Esophagus squamous epithelium (tissue), 5 donors: Measurements from ENCODE around the gene CHMP4A. TPM values are rescaled to one million over a fixed set of nuclear protein-coding genes. Genes with fewer than 3 reads are reported as not detected.
"Not testable (repeated sequence)": the region's sequence is repeated elsewhere in the genome, so short reads cannot be mapped to it uniquely, and the experiment has no call there.

Experiments used
- DNase-seq: peaks from one replicate; lab custom pipeline; 2025; lab: John Stamatoyannopoulos, UW
- H3K27ac ChIP-seq, 4 donors: fragments of 200-600 bp; sonication (generic); one replicate each; pipeline ENCODE4 v1.5.1; 2016 to 2019; ENCODE audit warnings: mild to moderate bottlenecking in 1 of 4
- H3K27me3 ChIP-seq, 4 donors: fragments of 200-600 bp; sonication (generic); 1 replicate in 3 of 4; 2 replicates in 1 of 4; pipeline versions ENCODE4 v1.5.1 to v1.6.0; 2017 to 2021; ENCODE audit warnings: antibody characterized with exemption in 1 of 4
- H3K36me3 ChIP-seq, 3 donors: fragments of 200-600 bp; sonication (generic); one replicate each; pipeline ENCODE4 v1.5.1; 2016 to 2019
- H3K4me1 ChIP-seq, 3 donors: fragments of 200-600 bp; sonication (generic); one replicate each; pipeline ENCODE4 v1.5.1; 2017 to 2019
- H3K4me3 ChIP-seq, 4 donors: fragments of 200-600 bp; sonication (generic); 1 replicate in 3 of 4; 2 replicates in 1 of 4; pipeline ENCODE4 v1.5.1; 2016 to 2019; ENCODE audit warnings: mild to moderate bottlenecking in 2 of 4, moderate library complexity in 1 of 4
- H3K9me3 ChIP-seq, 3 donors: fragments of 200-600 bp; sonication (generic); one replicate each; pipeline ENCODE4 v1.5.1; 2016 to 2019
- POLR2A ChIP-seq, 4 donors: fragments of 450-650 bp; IDR thresholded peaks; one replicate each; pipeline ENCODE4 v1.6.1; 2017; ENCODE audit warnings: antibody characterized with exemption in 4 of 4, mild to moderate bottlenecking in 4 of 4, moderate library complexity in 3 of 4
- WGBS, 2 donors: methylation state at CpG; one replicate each; pipeline ENCODE4 v1.1.5; 2018; 5-methylcytosine and 5-hydroxymethylcytosine counted together
- intact Hi-C: fragments of 100-400 bp; cut with DNase I; formaldehyde crosslinking; loops from one replicate; pipeline ENCODE4 v1.15.0; 2022
- total RNA-seq, 4 donors: library from RNA; depleted of rRNA; stranded (reverse); fragments of >200 nt; gene quantifications; one replicate each; pipeline ENCODE4 v1.1.0, GENCODE V29; 2016
- TF ChIP-seq, protein P1 (sequence below), 6 experiments: fragments of 450-650 bp in 4 of 6; fragments of 200-600 bp in 2 of 6; sonication (generic) in 2 of 6; IDR thresholded peaks; one replicate each; pipeline ENCODE4 v1.5.1; 2016 to 2019; ENCODE audit warnings: antibody characterized with exemption in 6 of 6, mild to moderate bottlenecking in 4 of 6, moderate library complexity in 4 of 6
- donor health status: DM: yes; HTN: yes; CAD: no.

Gene CHMP4A
- total RNA-seq, 4 donors from 2014 or later: 23.6 to 80.7 (median 62.8) TPM

DNA sequence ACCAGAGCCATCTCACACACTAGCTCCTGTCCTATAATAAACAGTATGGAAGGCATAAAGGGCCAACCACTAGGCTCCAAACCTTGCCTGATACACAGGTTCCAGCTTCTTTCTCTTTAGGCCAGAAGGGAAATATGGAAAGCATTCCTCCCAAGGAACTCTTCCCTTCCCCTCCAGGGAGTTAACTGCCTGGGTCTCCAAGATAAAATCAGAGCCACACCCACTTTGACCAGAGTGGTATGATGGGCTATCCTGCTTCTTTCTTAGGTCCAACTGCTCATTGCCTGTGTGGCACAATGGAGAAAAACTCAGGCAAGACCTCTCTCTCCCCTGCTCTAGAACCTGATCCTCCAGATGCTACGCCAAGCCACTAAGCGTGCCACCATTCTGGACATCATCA, 5.7 kb downstream of the CHMP4A start:
- Histone ChIP-seq H3K4me1 (peaks cover 0 to 17% (median 5%) of the 10 kb centered on the region in 3 donors), H3K4me3 (no peak overlapping the region), H3K27ac (no peak overlapping the region), H3K27me3 (no peaks in the 10 kb centered on the region), H3K9me3 (no peaks in the 10 kb centered on the region), H3K36me3 (peaks cover 4 to 87% (median 19%) of the 10 kb centered on the region in 3 donors)
- intact Hi-C loops: no loop called here
- DNase-seq: no peak
- WGBS, 2 donors: 89 to 100% methylated on average over 1 to 2 of the region's 2 CpGs
- TF ChIP-seq POLR2A (IDR thresholded peaks at IDR 0.05): no peak
- TF ChIP-seq, protein P1, sequence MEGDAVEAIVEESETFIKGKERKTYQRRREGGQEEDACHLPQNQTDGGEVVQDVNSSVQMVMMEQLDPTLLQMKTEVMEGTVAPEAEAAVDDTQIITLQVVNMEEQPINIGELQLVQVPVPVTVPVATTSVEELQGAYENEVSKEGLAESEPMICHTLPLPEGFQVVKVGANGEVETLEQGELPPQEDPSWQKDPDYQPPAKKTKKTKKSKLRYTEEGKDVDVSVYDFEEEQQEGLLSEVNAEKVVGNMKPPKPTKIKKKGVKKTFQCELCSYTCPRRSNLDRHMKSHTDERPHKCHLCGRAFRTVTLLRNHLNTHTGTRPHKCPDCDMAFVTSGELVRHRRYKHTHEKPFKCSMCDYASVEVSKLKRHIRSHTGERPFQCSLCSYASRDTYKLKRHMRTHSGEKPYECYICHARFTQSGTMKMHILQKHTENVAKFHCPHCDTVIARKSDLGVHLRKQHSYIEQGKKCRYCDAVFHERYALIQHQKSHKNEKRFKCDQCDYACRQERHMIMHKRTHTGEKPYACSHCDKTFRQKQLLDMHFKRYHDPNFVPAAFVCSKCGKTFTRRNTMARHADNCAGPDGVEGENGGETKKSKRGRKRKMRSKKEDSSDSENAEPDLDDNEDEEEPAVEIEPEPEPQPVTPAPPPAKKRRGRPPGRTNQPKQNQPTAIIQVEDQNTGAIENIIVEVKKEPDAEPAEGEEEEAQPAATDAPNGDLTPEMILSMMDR (IDR thresholded peaks at IDR 0.05): no peak

DNA sequence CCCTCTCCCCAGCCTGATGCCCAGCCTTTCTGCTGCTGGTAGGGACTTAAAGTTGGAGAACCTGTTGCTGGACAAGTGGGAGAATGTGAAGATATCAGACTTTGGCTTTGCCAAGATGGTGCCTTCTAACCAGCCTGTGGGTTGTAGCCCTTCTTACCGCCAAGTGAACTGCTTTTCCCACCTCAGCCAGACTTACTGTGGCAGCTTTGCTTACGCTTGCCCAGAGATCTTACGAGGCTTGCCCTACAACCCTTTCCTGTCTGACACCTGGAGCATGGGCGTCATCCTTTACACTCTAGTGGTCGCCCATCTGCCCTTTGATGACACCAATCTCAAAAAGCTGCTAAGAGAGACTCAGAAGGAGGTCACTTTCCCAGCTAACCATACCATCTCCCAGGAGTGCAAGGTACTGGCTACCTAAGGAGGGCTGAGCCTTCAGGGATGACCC, 6.2 kb downstream of the CHMP4A start:
- Histone ChIP-seq H3K4me3 (no peak overlapping the region), H3K36me3 (peaks cover 4 to 92% (median 19%) of the 10 kb centered on the region in 3 donors), H3K27ac (no peak overlapping the region), H3K9me3 (no peaks in the 10 kb centered on the region), H3K27me3 (no peaks in the 10 kb centered on the region), H3K4me1 (peaks cover 0 to 12% (median 1%) of the 10 kb centered on the region in 3 donors)
- no peak for DNase-seq
- TF ChIP-seq, protein P1 (IDR thresholded peaks at IDR 0.05): no peak
- TF ChIP-seq POLR2A (IDR thresholded peaks at IDR 0.05): no peak
- intact Hi-C loops: no loop called here
- WGBS, 2 donors: 95 to 100% methylated on average over 3 to 4 of the region's 5 CpGs

DNA sequence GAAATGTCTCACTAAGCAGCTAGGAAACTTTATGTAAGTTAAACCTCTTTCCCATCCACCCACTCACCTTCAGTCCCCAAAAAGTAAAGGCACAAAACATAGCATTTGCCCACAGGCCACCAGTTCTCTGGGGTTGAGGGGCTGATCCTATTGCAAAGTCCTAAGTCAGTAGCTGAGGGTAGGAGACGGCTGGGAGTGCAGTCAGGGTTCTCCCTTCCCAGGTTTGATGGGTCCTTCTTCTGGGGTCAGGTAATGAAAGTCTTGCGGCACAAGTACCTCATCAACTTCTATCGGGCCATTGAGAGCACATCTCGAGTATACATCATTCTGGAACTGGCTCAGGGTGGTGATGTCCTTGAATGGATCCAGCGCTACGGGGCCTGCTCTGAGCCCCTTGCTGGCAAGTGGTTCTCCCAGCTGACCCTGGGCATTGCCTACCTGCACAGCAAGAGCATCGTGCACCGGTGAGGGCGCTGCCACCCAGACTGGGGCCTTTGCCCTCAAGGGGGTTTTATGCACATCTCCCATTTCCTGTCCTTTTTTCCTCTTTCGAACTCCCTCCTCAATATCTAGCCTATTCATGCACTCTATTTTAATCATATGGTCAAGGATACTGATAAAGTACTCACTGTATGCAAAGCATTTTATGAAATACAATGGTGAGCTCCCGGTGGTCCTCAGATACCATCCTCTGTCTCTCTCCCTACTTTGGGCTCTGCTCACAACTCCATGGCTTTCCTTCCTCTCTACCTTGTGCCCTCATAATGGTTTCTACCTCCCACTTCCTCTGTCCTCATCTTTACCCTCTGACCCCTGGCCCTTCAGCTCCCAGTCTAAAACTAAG, 6.8 kb downstream of the CHMP4A start:
- H3K9me3 ChIP-seq: no peaks in the 10 kb centered on the region
- no peaks in the 10 kb centered on the region for H3K27me3 ChIP-seq
- no peak overlapping the region for H3K4me3 ChIP-seq
- no peak overlapping the region for H3K27ac ChIP-seq
- H3K36me3 ChIP-seq: peaks cover 4 to 96% (median 19%) of the 10 kb centered on the region in 3 donors
- no peak for TF ChIP-seq POLR2A (IDR thresholded peaks at IDR 0.05)
- TF ChIP-seq, protein P1 (IDR thresholded peaks at IDR 0.05): no peak
- intact Hi-C loops: no loop called here
- no peak for DNase-seq
- peaks cover 0 to 9% (median 0%) of the 10 kb centered on the region in 3 donors for H3K4me1 ChIP-seq
- 93 to 97% methylated on average over 8 of the region's 11 CpGs for WGBS, 2 donors

DNA sequence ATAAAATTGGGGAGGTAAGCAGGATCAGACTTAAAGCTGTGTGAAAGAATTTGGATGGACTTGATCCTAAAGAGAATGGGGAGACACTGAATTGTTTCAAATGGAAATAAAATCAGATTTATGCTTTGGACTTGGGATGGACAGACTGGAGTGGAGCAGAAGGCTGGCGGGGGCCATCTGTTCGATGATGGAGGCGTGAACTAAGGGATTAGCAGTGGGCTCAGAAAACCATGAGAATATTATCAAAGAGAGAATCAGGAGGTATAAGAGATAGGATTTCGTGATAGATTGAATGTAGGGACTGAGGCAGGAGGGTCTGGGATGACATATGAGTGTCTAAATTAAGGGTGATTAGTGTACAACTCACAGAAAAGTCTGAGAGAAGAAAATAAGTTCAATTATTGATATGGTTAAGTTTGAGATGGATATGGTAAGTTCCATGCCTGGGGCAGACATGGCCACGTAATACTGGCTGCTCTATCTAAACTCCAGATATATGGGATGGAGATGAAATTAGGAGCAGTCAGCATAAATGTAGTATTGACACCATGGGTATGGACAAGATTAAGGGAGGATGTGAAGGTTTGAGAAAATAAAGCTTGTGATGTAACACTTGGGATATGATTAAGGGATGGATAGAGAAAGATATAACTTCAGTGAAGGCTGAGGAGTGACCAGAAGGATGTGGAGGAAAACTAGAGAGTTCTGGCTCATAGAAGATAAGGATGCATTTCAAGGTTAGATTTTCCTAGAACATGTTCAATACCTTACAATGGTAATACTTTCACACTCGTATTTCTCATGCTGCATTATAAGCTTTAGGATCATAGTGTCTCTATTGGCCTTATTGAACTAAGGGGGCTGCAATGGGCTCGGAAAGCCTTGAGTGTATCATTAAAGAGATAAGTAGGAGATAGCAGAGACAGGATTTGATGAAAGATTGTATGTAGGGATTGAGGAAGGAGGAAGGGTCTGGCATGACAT, 8.8 kb downstream of the CHMP4A start:
- 92 to 93% methylated on average over 7 of the region's 7 CpGs for WGBS, 2 donors
- TF ChIP-seq, protein P1 (IDR thresholded peaks at IDR 0.05): no peak
- TF ChIP-seq POLR2A (IDR thresholded peaks at IDR 0.05): no peak
- no peaks in the 10 kb centered on the region for H3K27me3 ChIP-seq
- DNase-seq: no peak
- no peak overlapping the region for H3K27ac ChIP-seq
- no peak overlapping the region for H3K4me3 ChIP-seq
- intact Hi-C loops: no loop called here
- peaks cover 0 to 96% (median 10%) of the 10 kb centered on the region in 3 donors for H3K36me3 ChIP-seq
- H3K4me1 ChIP-seq: peaks cover 0 to 9% (median 0%) of the 10 kb centered on the region in 3 donors
- H3K9me3 ChIP-seq: no peaks in the 10 kb centered on the region

DNA sequence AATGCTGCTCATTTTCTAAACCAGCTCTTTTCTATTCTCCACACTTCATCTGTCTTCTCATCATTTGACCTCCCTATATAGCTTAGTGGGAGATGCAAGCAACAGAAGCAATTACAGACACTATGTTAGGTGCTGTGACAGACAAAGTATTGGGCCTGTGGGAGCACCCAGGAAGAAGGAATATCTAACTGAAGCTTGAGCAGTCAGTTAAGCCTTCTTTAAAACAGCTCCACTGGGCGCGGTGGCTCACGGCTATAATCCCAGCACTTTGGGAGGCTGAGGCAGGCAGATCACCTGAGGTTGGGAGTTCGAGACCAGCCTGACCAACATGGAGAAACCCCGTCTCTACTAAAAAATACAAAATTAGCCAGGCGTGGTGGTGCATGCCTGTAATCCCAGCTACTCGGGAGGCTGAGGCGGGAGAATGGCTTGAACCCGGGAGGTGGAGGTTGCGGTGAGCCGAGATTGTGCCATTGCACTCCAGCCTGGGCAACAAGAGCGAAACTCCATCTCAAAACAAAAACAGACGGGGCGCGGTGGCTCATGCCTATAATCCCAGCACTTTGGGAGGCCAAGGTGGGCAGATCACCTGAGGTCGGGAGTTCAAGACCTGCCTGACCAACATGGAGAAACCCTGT, 9.9 kb downstream of the CHMP4A start:
- H3K4me3 ChIP-seq, H3K27ac ChIP-seq, H3K9me3 ChIP-seq, DNase-seq, H3K27me3 ChIP-seq, intact Hi-C loops: not testable (repeated sequence)
- WGBS, 2 donors: 89 to 92% methylated on average over 14 to 16 of the region's 16 CpGs
- H3K4me1 ChIP-seq: peaks cover 0 to 18% (median 0%) of the 10 kb centered on the region in 3 donors
- H3K36me3 ChIP-seq: peaks cover 0 to 94% (median 10%) of the 10 kb centered on the region in 3 donors

DNA sequence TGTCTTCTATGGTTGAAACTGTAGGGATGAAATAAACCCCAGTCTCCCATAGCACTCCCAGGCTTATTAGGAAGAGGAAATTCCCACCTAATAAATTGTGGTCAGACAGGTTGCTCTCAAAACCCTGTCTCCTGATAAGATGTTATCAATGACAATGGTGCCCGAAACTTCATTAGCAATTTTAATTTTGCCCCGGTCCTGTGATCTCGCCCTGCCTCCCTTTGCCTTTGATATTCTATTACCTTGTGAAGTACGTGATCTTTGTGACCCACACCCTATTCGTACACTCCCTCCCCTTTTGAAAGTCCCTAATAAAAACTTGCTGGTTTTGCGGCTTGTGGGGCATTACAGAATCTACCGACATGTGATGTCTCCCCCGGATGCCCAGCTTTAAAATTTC, 10.8 kb downstream of the CHMP4A start:
- Histone ChIP-seq H3K36me3 (peaks cover 0 to 85% (median 7%) of the 10 kb centered on the region in 3 donors), H3K4me1 (peaks cover 0 to 23% (median 0%) of the 10 kb centered on the region in 3 donors)
- WGBS, 2 donors: 91% methylated on average over 8 of the region's 8 CpGs
- H3K27me3 ChIP-seq, H3K4me3 ChIP-seq, DNase-seq, intact Hi-C loops, H3K9me3 ChIP-seq, H3K27ac ChIP-seq: not testable (repeated sequence)
